Mesothelial cell of epicardium (in vitro differentiated cells): Measurements from ENCODE around the gene ZNF428. TPM values are rescaled to one million over a fixed set of nuclear protein-coding genes. Genes with fewer than 3 reads are reported as not detected.
A peak's percentile ranks its signal among the peaks of the same experiment; 100 is the strongest.
"Not testable (repeated sequence)": the region's sequence is repeated elsewhere in the genome, so short reads cannot be mapped to it uniquely, and the experiment has no call there.

Experiments
- DNase-seq, 2 experiments: peaks; one replicate each; pipeline ENCODE4 v3.0.0; 2021; ENCODE audit warnings: low spot score in 2 of 2; ENCODE audit not compliant: unreplicated experiment in 2 of 2
- H3K27ac Mint-ChIP-seq: 2 replicates; pipeline ENCODE4 v1.8.0; 2021; ENCODE audit warnings: mixed read lengths
- H3K27me3 Mint-ChIP-seq: 2 replicates; pipeline ENCODE4 v1.8.0; 2021; ENCODE audit warnings: low read depth, mixed read lengths
- H3K36me3 Mint-ChIP-seq: 2 replicates; pipeline ENCODE4 v1.8.0; 2021; ENCODE audit warnings: mixed read lengths
- H3K4me1 Mint-ChIP-seq: 2 replicates; pipeline ENCODE4 v1.8.0; 2021; ENCODE audit warnings: mixed read lengths
- H3K4me3 Mint-ChIP-seq: 2 replicates; pipeline ENCODE4 v1.8.0; 2021; ENCODE audit warnings: mild to moderate bottlenecking, moderate library complexity, mixed read lengths
- H3K9me3 Mint-ChIP-seq: 2 replicates; pipeline ENCODE4 v1.8.0; 2021; ENCODE audit warnings: mixed read lengths
- CTCF ChIP-seq: fragments of 200-600 bp; sonication (generic); IDR thresholded peaks from one replicate; pipeline ENCODE4 v1.5.0; 2021; ENCODE audit warnings: antibody characterized with exemption; ENCODE audit not compliant: unreplicated experiment
- total RNA-seq: library from RNA; stranded (reverse); gene quantifications from 3 replicates; pipeline ENCODE4 v1.2.1, GENCODE V29; 2021

The ZNF428 gene
- total RNA-seq, 1 donor from 2014 or later = 96.2 TPM

GRCh38 chr19:43607238-43608205 lies 11.9 kb downstream of the ZNF428 start:
- peaks cover 27% of the 10 kb centered on the region for H3K36me3 Mint-ChIP-seq
- H3K4me3 Mint-ChIP-seq = no peak overlapping the region
- H3K4me1 Mint-ChIP-seq = no peaks in the 10 kb centered on the region
- H3K9me3 Mint-ChIP-seq = no peaks in the 10 kb centered on the region
- H3K27me3 Mint-ChIP-seq = no peaks in the 10 kb centered on the region
- DNase-seq = no peak
- TF ChIP-seq CTCF = no peak
- no peak overlapping the region for H3K27ac Mint-ChIP-seq

- Mint-ChIP-seq H3K27ac (peak overlapping the region; percentile 12), H3K9me3 (no peaks in the 10 kb centered on the region), H3K4me3 (no peak overlapping the region), H3K36me3 (peaks cover 20% of the 10 kb centered on the region), H3K4me1 (no peaks in the 10 kb centered on the region), H3K27me3 (no peaks in the 10 kb centered on the region)
- no peak for DNase-seq
- TF ChIP-seq CTCF = no peak
Measured at GRCh38 chr19:43606569-43607229, 12.7 kb downstream of the ZNF428 start.

GRCh38 chr19:43605875-43606568 lies 13.4 kb downstream of the ZNF428 start:
- no peak overlapping the region for H3K4me3 Mint-ChIP-seq
- no peaks in the 10 kb centered on the region for H3K9me3 Mint-ChIP-seq
- no peaks in the 10 kb centered on the region for H3K27me3 Mint-ChIP-seq
- H3K27ac Mint-ChIP-seq = no peak overlapping the region
- no peaks in the 10 kb centered on the region for H3K4me1 Mint-ChIP-seq
- no peak for TF ChIP-seq CTCF
- no peak for DNase-seq
- peaks cover 19% of the 10 kb centered on the region for H3K36me3 Mint-ChIP-seq

GRCh38 chr19:43600326-43600725 lies 19.1 kb downstream of the ZNF428 start:
- not testable (repeated sequence) for H3K27ac Mint-ChIP-seq, H3K36me3 Mint-ChIP-seq, H3K9me3 Mint-ChIP-seq, H3K4me3 Mint-ChIP-seq, H3K27me3 Mint-ChIP-seq, DNase-seq
- H3K4me1 Mint-ChIP-seq = peaks cover 20% of the 10 kb centered on the region

GRCh38 chr19:43599635-43600295 lies 19.7 kb downstream of the ZNF428 start:
- no peak for DNase-seq
- Mint-ChIP-seq H3K27ac (no peak overlapping the region), H3K4me1 (peaks cover 20% of the 10 kb centered on the region), H3K4me3 (no peak overlapping the region), H3K27me3 (no peaks in the 10 kb centered on the region), H3K9me3 (no peaks in the 10 kb centered on the region), H3K36me3 (peaks cover 5% of the 10 kb centered on the region)
- no peak for TF ChIP-seq CTCF
